ENCODE results near the gene HOXD12. TPM values are rescaled to one million over a fixed set of nuclear protein-coding genes. Genes with fewer than 3 reads are reported as not detected.

HOXD12 gene
- total RNA-seq, 1 donor from 2014 or later, result not detected

GRCh38 chr2:176079831-176080539, 19.6 kb upstream of the HOXD12 start:
- intact Hi-C loops (cut with DNase I), result loop anchor here (5.0 kb wide), 2 partner anchors 78 to 148 kb away; partner anchors contain the start of gene LNPK
- DNase-seq (ENCODE audit: missing footprints), result peak; percentile 73
- peak; percentile 37 for ATAC-seq

- DNase-seq (ENCODE audit: missing footprints) (no peak), ATAC-seq (no peak)
- intact Hi-C loops (cut with DNase I), result loop anchor here (5.0 kb wide), 2 partner anchors 78 to 148 kb away; partner anchors contain the start of gene LNPK
Observed at GRCh38 chr2:176080540-176081375, 18.8 kb upstream of the HOXD12 start.

GRCh38 chr2:176081376-176081836, 18.2 kb upstream of the HOXD12 start:
- intact Hi-C loops (cut with DNase I), result loop anchor here (5.0 kb wide), 2 partner anchors 79 to 149 kb away; partner anchors contain the start of gene LNPK
- DNase-seq (ENCODE audit: missing footprints), result no peak
- no peak for ATAC-seq

- DNase-seq (ENCODE audit: missing footprints) (no peak), ATAC-seq (no peak)
- intact Hi-C loops (cut with DNase I), result loop anchor here (5.0 kb wide), 2 partner anchors 80 to 150 kb away; partner anchors contain the start of gene LNPK
Observed at GRCh38 chr2:176081837-176082524, 17.6 kb upstream of the HOXD12 start.

- ATAC-seq, result no peak
- intact Hi-C loops (cut with DNase I), result loop anchor here (5.0 kb wide), 2 partner anchors 80 to 150 kb away; partner anchors contain the start of gene LNPK
Observed at GRCh38 chr2:176082525-176082823, 17.1 kb upstream of the HOXD12 start.

GRCh38 chr2:176082824-176083751, 16.5 kb upstream of the HOXD12 start:
- ATAC-seq, result no peak
- no peak for DNase-seq (ENCODE audit: missing footprints)
- intact Hi-C loops (cut with DNase I), result loop anchor here (5.0 kb wide), 2 partner anchors 81 to 151 kb away; partner anchors contain the start of gene LNPK

More at GRCh38 chr2:176082525-176082823, 17.1 kb upstream of the HOXD12 start:
- DNase-seq (ENCODE audit: missing footprints), result no peak

GRCh38 chr2:176083796-176084261, 15.8 kb upstream of the HOXD12 start, which contains the start of gene EVX2:
Gene EVX2, minus strand, starts transcription at chr2:176083962. Its CDS starts 186 bp downstream, at chr2:176083776.
- ATAC-seq, result no peak
- no peak for DNase-seq (ENCODE audit: missing footprints)
- intact Hi-C loops (cut with DNase I), result loop anchor here (5.0 kb wide), 2 partner anchors 82 to 152 kb away; partner anchors contain the start of gene LNPK

GRCh38 chr2:176084611-176085119, 14.9 kb upstream of the HOXD12 start:
- DNase-seq (ENCODE audit: missing footprints) (no peak), ATAC-seq (no peak)
- intact Hi-C loops (cut with DNase I), result loop anchor here (5.0 kb wide), 3 partner anchors 82 to 667 kb away; partner anchors contain the start of gene LNPK

GRCh38 chr2:176085120-176085788, 14.3 kb upstream of the HOXD12 start:
- no peak for DNase-seq (ENCODE audit: missing footprints)
- intact Hi-C loops (cut with DNase I), result loop anchor here (5.0 kb wide), 1 partner anchor 668 kb away; no protein-coding TSS in a partner anchor
- no peak for ATAC-seq

- intact Hi-C loops (cut with DNase I), result loop anchor here (2.0 to 5.0 kb wide), 2 partner anchors 395 to 669 kb away; no protein-coding TSS in a partner anchor
- peak; percentile 21 for ATAC-seq
- no peak for DNase-seq (ENCODE audit: missing footprints)
Observed at GRCh38 chr2:176085861-176086771, 13.5 kb upstream of the HOXD12 start.

- intact Hi-C loops (cut with DNase I), result loop anchor here (2.0 to 5.0 kb wide), 2 partner anchors 397 to 670 kb away; no protein-coding TSS in a partner anchor
- no peak for ATAC-seq
- no peak for DNase-seq (ENCODE audit: missing footprints)
Observed at GRCh38 chr2:176087330-176088047, 12.1 kb upstream of the HOXD12 start.

GRCh38 chr2:176088048-176088936, 11.3 kb upstream of the HOXD12 start:
- DNase-seq (ENCODE audit: missing footprints) (no peak), ATAC-seq (peak; percentile 80)
- intact Hi-C loops (cut with DNase I), result loop anchor here (5.0 kb wide), 1 partner anchor 671 kb away; no protein-coding TSS in a partner anchor

GRCh38 chr2:176088937-176089842, 10.4 kb upstream of the HOXD12 start:
- DNase-seq (ENCODE audit: missing footprints) (no peak), ATAC-seq (no peak)
- intact Hi-C loops (cut with DNase I), result loop anchor here (5.0 kb wide), 1 partner anchor 672 kb away; no protein-coding TSS in a partner anchor
